Stimulated activated CD4-positive, alpha-beta T cell treated with anti-CD3 and anti-CD28 coated beads, Interleukin-15, amount 100 ng/mL, for 24 hours (primary cell): ENCODE results near the gene CPZ.
"Not testable (repeated sequence)": the region's sequence is repeated elsewhere in the genome, so short reads cannot be mapped to it uniquely, and the experiment has no call there.

ENCODE experiments used
- DNase-seq: peaks from one replicate; pipeline ENCODE4 v3.0.0-alpha.2; 2020

Gene CPZ

DNA sequence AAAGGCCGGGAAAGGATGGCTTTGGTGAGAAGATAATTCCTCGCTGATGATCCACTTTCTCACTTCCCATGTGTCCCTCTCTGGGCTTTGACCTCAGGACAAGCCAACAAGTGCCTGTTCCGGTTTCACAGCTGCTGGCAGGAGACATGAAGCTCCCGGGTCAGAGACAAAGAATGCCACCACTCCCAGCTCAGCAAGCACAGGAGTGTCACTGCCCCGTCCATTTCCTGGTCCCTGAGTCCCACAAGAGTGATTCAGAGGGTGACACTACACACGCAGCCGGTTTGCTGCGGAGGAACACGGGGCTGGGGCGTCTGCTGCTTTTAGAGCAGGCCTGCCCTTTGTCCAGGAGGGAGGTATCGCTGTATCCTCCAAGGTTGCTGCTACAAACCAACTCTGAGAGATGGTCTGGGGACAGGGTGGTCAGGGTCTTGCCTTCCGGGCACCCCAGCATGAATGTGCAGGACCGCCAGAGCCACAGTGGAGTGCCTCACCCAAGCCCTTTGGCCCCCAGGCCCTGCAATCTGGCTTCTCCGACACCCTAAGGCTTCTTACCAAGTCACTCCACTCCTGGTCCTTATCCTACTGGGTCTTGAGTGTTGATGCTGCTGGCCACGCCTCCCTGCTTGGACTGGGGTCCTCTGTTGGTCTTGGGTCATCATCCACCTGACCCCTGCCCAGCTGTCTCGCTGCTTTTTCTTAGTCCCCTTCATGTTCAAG lies 49.5 kb downstream of the CPZ start:
- DNase-seq: no peak

DNA sequence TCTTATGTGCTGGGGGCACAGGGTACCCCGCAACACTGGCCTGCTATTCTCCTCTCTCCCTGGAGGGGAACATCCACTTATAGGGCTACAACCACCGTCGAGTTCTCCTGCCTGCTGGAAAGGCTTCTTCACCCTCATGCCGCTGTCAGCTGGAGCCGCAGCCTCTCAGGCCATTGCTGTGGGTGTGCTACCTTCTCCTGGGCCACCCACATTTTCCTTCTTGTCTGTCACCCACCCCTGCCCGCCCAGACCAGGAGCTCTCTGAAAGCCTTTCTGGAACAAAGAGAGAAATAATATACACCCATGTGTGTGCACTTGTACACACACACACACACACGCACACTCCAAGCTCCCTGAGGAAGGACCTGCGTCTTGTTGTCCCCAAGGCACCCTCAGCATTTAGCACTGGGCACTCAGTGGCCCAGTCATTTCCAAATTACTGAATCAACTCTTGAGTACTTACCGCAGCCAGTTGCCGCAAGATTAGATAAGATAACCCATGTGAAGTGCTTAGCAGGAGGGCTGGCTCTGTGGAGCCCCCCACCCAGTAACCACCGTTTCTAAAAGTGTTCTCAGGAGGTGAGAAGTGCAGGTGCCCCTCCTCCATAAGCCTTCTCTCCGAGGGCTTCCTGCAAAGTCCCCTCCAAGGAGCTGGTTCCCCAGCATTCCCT lies 50.2 kb downstream of the CPZ start:
- DNase-seq: no peak

DNA sequence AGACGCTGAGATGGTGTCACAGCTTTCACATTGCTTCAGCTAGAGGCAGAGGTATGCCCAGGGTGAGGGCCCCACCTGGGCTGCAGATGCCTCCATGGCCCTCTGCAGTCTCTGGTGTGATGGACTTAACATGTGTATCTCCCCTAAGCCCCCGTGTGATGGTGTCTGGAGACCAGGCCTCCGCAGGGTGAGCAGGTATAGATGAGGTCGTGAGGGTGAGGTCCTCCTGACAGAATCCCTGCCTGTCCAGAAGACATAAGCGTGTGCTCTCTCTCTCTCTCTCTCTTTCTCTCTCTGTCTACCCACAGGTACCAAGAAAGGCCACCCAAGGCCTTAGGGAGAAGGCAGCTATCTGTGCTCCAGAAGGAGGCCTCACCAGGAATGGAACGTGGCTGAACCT lies 50.9 kb downstream of the CPZ start:
- no peak for DNase-seq

DNA sequence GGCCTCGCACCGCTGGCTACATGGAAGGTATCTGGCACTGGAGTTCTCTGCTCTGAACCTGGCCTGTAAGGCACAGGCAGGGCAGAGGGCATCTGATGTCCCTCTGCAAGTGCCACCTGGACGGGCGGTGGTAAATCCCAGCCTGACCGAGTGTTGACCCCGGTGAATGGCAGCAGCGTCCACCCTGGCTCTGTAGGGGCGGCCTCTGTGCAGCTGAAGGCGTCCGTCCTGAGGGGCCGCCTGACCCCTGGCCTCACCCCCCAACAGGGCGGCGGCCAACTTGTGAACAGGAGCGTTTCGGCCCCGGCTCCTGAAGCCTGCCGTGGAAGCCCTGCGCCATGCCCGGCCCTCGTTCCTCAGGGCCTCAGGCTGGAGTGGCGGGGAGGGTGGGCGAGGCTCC lies 51.4 kb downstream of the CPZ start:
- no peak for DNase-seq

DNA sequence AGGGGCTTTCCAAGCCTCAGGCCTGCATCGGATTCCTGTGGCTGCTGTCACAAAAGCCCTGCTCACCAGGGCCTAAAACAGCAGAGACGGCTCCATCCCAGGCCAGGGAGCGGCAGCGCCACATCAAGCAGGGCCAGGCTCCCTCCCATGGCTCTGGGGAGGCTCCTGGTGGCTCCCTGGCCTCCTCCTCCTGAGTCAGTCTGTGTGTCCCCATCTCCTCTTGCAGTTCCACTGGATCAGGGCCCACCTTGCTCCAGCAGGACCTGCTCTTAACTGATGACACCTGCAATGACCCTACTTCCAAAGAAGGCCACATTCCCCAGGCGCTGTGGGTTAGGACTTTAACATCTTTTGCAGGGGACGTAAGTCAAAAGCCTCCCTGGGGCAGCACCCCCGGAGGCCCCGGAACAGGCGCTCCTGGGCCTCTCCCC lies 51.9 kb downstream of the CPZ start:
- no peak for DNase-seq

DNA sequence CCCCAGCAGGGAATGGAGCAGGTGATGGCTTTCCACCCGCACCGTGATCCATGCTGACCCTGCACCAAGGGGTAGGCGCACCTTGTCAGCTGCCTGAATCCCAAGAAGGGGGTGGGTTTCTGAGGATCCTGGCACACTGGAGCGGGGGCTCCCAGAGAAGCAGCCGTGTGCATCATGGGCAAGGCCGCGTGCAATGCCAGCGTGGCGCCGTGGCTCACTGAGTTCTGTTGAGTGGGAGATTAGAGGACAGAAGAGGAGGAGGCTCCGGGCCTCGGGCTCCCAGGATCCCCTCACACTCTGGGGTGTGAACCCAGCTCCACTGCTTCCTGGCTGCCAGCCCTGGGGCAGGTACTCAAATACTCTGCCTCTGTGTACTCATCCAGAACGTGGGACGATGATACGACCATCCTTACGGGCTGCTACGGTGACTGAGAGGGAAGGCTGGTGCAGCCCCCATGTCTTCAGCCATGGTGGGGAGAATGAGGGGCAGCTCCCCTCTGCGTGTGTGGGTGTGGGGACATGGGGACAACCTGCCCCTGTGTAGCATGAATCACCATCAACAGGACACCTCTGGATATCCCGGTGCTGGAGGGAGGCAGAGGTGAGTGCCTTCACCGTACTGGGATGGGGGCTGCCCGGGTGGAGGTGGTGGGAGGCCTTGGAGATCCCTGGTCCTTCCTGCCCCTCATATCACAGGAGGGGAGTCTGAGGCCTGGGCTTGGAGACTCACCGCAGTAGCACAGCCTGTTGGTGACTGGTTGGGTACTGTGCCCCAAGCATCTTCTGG lies 52.6 kb downstream of the CPZ start:
- DNase-seq: no peak

DNA sequence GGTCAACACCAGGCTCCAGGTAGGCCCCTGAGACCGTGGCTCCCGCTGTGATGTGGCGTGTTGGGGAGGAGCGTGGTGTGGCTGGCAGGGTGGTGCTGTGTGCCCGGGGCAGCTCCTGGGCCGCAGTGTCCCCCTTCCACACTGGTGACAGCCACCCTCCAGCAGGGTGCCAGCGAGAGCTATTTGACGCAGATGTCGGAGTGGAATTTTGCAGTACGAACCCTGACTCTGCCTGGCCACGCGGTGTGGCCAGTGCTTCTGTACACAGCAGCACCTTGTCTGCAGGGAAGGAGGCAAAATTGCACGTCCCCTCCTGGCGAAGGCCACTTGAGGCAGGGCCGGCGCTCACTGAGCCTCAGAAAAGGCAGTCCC lies 53.2 kb downstream of the CPZ start:
- no peak for DNase-seq

DNA sequence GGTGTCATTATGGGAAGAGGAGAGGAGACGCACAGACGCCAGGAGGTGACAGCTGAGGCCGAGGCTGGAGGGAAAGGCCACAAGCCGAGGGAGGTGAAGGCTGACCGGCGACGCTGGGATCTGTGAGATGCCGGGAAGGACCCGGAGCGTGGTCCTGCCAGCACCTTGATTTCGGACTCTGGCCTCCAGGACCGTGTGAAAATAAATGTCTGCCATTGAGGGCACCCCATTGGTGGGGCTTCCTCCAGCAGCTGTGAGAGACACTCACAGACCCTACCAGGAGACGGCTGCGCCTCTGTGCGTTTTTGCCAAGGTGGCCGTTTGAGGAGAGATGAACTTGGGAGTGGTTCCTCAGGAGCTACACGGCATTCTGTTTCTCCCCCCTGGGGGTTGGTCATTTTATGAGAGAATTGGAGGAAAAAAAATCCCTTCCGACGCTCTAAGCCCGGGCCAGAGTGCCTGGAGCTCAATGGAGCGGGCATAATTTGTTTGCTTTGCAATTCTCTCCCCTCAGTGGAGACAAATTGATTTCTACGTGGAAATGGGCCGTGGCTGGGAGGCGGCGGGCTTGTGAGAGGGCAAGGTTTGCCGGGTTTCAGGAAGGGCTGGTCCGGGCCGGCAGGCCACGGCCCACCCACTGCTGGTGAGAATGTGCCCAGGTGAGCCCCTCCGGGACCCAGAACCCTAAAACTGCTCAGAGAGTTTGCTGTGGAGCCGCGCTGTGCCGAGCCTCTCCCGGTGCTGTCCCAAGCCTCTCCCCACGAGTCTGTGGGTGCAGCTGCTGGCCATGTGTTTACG lies 53.9 kb downstream of the CPZ start:
- DNase-seq: no peak

DNA sequence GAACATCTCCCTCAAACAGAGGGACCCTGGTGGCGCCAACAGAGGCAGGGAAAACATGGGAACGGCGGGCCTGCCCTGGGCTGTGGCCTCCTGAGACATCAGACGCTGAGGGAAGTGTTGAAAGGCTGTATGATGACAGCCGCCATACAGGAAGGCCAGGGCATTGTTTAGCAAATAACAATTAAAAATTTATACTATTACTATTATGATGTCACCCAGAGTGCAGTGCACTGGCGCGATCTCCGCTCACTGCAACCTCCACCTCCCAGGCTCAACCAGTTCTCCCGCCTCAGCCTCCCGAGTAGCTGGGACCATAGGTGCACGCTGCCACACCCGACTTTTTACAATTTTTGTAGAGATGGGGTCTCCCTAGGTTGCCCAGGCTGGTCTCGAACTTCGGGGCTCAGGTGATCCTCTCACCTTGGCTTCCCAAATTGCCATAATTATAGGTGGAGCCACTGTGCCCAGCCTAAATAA lies 54.6 kb downstream of the CPZ start:
- no peak for DNase-seq

DNA sequence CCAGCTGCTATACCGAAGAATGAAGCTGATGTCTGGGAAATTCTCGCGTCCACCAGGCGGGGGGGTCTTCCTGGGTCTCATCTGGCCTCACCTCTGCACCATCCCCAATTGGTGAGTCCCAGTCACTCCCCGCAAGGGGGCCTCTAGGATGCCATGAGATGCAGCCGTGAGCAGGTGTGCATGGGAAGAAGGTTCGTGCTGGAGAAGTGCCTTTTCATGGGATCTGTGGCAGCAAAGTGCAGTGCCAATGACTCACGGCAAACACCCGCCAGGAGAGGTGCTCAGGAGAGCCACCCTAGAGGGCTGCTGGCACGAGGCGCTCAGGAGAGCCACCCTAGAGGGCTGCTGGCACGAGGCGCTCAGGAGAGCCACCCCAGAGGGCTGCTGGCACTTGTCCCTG lies 55.1 kb downstream of the CPZ start:
- no peak for DNase-seq

DNA sequence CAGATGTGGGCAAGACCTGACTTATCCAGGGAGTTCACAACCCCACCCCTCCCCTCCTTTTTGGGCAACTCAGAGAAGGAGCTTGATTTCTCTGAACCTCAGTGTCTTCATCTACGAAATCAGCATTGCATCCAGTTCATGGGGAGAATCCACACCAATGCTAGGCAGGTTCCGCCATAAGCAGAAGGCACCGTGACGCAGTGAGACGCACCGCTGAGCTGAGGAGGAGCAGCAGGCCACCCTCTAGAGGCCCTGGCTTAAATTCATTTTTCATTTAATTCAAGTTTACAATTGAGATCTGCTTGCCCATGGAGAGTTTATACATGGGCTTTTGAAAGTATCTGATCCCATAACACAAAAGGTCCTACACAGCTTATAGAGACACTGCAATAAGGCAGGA lies 55.7 kb downstream of the CPZ start:
- DNase-seq: no peak

DNA sequence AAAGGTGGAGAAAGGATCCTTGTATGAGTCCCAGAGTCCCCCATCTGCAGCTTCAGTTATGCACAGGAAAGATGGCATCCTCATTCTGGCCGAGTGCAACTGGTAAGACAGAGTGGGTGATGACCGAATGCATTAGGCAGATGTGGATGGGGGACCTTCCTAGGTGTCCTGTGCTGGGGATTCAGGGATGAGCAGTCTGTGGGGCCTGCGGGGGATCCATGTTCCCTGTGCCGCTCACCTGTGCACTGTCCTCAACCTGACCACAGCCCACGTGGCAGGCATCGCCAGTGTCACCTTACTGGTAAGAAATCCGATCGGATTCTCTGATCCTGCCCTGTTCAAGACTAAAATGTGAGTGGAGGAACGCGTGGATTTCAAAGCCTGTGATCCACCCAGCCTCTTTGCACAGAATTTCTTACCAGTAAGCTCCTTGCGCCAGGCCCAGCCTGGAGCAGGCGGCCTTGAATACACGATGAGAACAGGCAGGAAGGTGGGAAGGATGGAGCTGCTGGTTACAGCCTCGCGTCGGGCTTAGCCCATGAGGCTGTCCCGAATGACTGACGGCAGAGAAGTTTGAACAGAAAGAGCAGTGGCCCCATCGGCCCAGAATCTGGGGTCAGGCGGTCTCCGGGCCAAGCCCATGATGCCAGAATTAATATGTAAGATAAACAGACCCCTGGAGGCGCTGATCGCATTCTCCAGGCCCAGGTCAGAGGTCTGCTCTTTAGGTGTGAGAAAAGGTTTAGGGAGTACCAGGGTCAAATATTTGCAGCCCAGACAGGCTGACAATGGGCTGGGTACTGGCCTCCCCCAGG lies 56.5 kb downstream of the CPZ start:
- DNase-seq: no peak

DNA sequence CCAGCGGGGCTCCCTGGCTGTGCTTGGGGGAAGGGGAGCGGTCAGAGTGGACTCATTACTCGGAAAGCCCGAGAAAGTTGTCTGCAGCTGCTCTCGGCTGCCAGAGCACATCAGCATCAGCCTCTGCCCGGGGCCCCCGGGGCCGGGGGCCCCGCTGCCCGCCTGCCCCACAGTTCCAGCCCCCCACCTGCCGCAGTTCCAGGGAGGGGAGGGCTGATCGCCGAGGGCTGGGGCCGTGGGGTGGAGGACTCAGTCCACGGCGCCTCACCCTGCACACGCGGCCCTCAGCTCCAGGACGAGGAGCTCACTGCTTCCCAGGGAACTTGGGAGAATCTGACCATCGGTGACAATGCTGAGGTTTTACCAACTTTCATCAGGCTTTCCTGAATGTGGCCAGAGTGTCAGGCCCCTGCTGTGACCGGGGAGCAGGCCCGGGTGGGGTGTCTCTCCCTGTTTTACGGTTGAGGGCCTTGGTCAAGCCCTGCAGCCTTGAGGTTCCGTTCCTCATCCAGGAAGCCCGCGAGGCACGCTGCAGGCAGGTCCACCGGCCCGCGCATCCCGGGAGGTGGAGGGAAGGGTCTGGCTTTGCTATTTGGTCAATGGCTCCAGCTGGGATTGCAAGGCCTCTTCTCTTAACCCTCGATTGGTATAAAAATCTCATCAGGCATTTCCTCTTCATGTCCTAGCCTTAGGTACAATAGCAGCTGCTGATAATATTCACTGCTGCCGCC lies 57.2 kb downstream of the CPZ start:
- no peak for DNase-seq

DNA sequence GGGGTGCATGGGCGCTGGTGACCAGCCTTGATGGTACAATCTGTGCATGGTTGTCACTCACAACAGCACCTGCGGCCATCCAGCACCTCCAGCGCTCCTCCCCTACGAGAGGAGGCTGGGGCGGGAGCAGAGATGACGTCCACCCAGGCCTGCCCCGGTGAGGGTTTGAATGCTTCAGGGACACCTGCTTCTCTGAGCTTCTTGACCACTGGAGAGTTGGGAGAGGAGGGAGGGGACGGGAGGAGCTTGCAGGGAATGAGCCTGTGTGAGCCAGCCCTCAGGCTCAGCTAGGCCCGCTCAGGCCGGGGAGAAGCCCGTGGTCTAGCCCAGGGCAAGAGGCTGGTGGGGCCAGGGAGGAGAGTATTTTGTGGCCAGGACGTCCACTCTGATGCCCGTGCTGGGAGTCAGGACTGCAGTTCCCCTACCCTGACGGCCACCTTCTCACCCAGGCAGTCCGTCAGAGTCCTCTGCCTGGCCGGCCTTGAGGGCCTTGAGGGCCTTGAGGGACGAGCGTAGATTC lies 59.2 kb downstream of the CPZ start:
- DNase-seq: no peak

DNA sequence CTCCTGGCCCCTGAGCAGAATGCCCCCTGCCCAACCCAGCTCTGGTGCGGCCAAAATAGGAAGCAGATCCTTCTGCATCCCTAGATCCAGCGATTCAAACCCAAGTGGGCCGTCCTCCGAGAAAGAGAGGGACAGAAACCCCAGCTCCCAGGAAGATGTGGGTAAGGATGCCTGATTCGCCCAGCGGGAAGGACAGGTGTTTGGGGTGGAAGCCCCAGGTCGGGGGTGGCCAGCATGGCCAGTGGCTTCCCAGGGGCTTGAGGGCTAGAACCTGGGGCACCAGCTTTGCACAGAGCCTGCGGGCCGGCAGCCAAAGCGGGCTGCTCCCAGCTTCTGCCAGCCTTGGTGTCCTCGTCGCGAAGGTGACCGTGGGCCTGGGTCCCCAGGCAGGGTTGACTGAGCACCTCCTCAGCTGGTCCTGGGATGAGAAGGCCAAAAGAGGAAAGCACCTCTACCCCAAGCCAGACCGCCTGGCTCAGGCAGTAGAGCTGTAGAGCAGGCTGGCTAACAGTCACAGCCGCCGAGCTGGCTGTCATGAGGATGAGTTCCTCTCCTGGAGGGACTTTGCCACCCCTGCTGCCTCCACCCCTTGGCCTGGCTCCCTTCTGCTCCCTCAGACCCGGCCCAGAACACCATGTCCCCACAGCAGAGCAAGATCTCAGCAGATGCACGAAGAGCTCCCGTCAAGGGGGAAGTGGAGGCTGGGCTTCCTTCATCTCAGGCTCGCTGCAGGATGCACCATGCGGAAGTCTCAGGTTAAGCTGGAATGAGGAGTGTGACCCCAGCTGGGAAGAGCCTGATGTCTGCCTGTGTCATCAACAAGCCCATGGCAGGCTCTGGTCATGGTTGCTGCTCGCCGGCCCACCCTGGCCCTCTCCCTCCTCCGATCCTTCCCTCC lies 59.9 kb downstream of the CPZ start:
- no peak for DNase-seq

DNA sequence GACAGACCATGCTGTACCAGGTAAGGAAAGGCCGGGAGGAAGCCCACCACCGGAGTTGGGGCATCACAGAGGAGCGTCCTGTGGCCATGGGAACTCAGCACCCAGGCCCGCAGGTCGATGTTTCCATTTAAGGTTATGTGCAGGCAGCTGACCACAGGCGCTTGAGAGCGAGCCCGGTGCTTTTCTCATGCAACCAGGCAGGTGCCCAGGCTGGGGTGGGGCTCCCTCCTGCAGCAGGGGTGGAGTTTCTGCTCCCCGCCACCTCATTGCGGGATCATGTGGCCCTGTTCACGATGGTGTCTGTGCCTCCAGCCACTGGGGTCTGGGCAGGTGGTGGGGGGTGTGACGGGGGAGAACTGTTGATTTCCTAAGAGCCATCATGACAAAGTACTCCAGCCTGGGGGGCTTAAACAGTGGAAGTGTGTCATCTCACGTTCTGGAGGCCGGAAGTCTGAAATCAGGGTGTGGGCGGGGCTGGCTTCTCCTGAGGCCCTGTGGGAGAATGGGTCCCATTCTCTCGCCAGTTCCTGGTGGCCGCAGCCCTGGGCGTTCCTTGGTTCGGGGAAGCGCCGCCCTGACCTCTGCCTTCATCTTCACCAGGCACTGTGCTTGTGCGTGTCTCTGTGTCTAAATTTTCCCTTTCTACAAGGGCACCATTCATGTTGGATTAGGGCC lies 60.9 kb downstream of the CPZ start:
- DNase-seq: no peak

DNA sequence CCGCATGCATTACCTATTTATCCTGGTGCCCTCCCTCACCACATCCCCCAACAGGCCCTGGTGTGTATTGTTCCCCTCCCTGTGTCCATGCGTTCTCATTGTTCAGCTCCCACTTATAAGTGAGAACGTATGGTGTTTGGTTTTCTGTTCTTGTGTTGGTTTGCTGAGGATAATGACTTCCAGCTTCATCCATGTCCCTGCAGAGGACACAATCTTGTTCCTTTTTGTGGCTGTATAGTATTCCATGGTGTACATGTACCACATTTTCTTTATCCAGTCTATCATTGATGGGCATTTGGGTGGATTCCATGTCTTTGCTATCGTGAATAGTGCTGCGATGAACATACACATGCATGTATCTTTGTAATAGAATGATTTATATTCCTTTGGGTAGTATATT lies 61.6 kb downstream of the CPZ start:
- DNase-seq: not testable (repeated sequence)

DNA sequence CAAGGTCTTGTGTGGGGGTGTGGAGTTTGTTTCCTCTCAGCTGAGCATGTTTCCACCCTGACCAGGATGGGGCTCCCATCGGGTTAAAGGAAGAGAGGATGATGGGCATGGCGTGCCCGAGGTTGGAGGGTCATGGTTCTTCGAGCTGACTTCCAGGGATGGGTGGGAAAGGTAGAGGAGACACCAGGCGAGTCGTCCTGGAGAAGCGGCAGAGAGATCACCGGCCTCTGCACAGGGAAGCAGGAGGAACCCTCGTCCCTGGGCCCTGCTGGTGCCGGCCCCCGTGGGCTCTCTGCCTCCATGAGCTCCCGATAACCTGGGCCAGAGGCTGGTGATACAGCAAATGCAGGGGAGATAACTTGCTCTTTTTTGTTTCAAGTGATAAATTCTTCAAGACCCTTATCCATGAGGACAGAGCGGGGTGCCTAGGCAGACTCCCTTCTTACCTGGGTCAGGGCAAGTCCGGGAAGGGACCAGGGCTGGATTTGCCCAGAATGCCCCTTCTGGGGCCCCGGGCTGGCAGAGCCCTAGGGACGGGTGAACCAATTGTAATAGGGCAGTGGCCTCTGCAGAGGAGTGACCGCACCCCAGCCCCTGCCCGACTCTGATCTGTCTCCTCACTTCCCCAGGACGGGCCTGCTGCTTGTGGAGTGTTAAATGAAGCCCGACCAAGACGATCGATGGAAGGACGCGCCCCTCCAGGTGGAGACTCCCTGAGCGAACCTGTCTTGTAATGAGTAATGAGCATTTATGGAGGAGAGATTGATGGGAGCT lies 63.0 kb downstream of the CPZ start:
- DNase-seq: no peak

DNA sequence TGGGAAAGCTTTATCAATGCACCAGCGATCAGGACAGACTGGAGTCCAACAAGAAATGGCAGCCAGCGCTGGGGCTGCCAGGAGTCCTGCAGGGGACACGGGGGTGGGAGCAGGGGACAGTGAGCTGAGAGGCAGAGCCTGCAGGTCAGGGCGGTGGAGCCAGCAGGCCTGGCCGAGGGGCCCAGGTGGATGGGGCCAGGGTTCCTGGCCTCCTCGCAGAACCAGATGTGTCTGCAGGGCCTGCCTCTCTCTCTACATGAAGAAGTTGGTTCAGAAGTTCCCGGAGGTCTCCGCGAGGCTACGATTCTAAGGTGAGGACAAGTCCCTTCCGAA lies 63.6 kb downstream of the CPZ start:
- no peak for DNase-seq
